Measurements from ENCODE around the gene B4GAT1.
"Not testable (repeated sequence)": the region's sequence is repeated elsewhere in the genome, so short reads cannot be mapped to it uniquely, and the experiment has no call there.

The B4GAT1 gene

GRCh38 chr11:66347425-66348276 lies at the start of gene B4GAT1:
TSS of gene B4GAT1 (minus strand) at chr11:66347629. CDS start at chr11:66347545, 84 bp downstream.
- DNase-seq = peak; percentile 63

GRCh38 chr11:66393954-66394353 lies 46.5 kb upstream of the B4GAT1 start:
- no peak for DNase-seq

GRCh38 chr11:66391322-66391721 lies 43.9 kb upstream of the B4GAT1 start:
- DNase-seq = no peak

- peak; percentile 64 for DNase-seq
These were observed 41.5 kb upstream of the B4GAT1 start for GRCh38 chr11:66388780-66389386.

GRCh38 chr11:66386171-66387069 lies 39.0 kb upstream of the B4GAT1 start:
- peak; percentile 76 for DNase-seq

- peak; percentile 39 for DNase-seq
These were observed 36.9 kb upstream of the B4GAT1 start for GRCh38 chr11:66384316-66384715.

- DNase-seq = not testable (repeated sequence)
These were observed 32.8 kb upstream of the B4GAT1 start for GRCh38 chr11:66380264-66380663.

- DNase-seq = not testable (repeated sequence)
These were observed 26.4 kb upstream of the B4GAT1 start for GRCh38 chr11:66373690-66374287.

GRCh38 chr11:66373265-66373664 lies 25.8 kb upstream of the B4GAT1 start:
- no peak for DNase-seq

- DNase-seq = peak; percentile 91
These were observed 24.4 kb upstream of the B4GAT1 start, which contains the start of gene SLC29A2 for GRCh38 chr11:66371627-66372415. TSS of gene SLC29A2 (minus strand) at chr11:66371760. CDS start at chr11:66371591, 169 bp downstream.

GRCh38 chr11:66369073-66369894 lies 21.9 kb upstream of the B4GAT1 start:
- DNase-seq = no peak

GRCh38 chr11:66368484-66368883 lies 21.1 kb upstream of the B4GAT1 start:
- DNase-seq = no peak

GRCh38 chr11:66367561-66368312 lies 20.3 kb upstream of the B4GAT1 start:
- no peak for DNase-seq

GRCh38 chr11:66366844-66367477 lies 19.5 kb upstream of the B4GAT1 start:
- no peak for DNase-seq

GRCh38 chr11:66365711-66366619 lies 18.5 kb upstream of the B4GAT1 start:
- no peak for DNase-seq

- no peak for DNase-seq
These were observed 17.7 kb upstream of the B4GAT1 start for GRCh38 chr11:66365166-66365565.

GRCh38 chr11:66363805-66364535 lies 16.5 kb upstream of the B4GAT1 start:
- no peak for DNase-seq

GRCh38 chr11:66363187-66363601 lies 15.8 kb upstream of the B4GAT1 start:
- DNase-seq = no peak

All from NCI-H2029 (cell line).